Body of pancreas (tissue), 4 donors: Measurements from ENCODE around the gene EPHB2. TPM values are rescaled to one million over a fixed set of nuclear protein-coding genes. Genes with fewer than 3 reads are reported as not detected.

Experiments used
- ATAC-seq: fragments of 150-250 bp; one replicate; pipeline ENCODE4 v1.9.1; 2016
- DNase-seq, 4 donors: peaks; one replicate each; pipeline ENCODE4 v3.0.0-alpha.2; 2019
- H3K27ac ChIP-seq, 4 donors: fragments of 200-600 bp; sonication (generic); 1 replicate in 3 of 4; 2 replicates in 1 of 4; pipeline versions ENCODE4 v1.5.1 to v1.6.1; 2016 to 2019; ENCODE audit warnings: mild to moderate bottlenecking in 1 of 4, mixed read lengths in 1 of 4, moderate library complexity in 1 of 4
- H3K27me3 ChIP-seq, 2 donors: fragments of 200-600 bp; sonication (generic); one replicate each; pipeline ENCODE4 v1.6.0; 2016; ENCODE audit warnings: mild to moderate bottlenecking in 1 of 2
- H3K36me3 ChIP-seq, 2 donors: fragments of 200-600 bp; sonication (generic); replicated peaks in 1 of 2; 2 replicates each; pipeline ENCODE4 v1.5.1; 2016; ENCODE audit warnings: low read depth in 2 of 2; ENCODE audit not compliant: insufficient read depth in 1 of 2
- H3K4me1 ChIP-seq: fragments of 200-600 bp; sonication (generic); one replicate; pipeline ENCODE4 v1.6.0; 2016
- H3K4me3 ChIP-seq, 2 donors: fragments of 200-600 bp; sonication (generic); 1 replicate in 1 of 2; 2 replicates in 1 of 2; pipeline ENCODE4 v1.5.1; 2016 to 2019
- H3K9me3 ChIP-seq, 3 donors: fragments of 200-600 bp; sonication (generic); 1 replicate in 2 of 3; 2 replicates in 1 of 3; pipeline ENCODE4 v1.5.1; 2016
- POLR2A ChIP-seq, 3 donors: fragments of 450-650 bp; IDR thresholded peaks; one replicate each; pipeline ENCODE4 v1.6.1; 2016; ENCODE audit warnings: antibody characterized with exemption in 3 of 3, mild to moderate bottlenecking in 2 of 3
- WGBS, 2 donors: methylation state at CpG; one replicate each; pipeline ENCODE4 v1.1.5; 2017; 5-methylcytosine and 5-hydroxymethylcytosine counted together
- intact Hi-C: fragments of 100-400 bp; cut with DNase I; formaldehyde crosslinking; loops from one replicate; pipeline ENCODE4 v1.15.1; 2023
- total RNA-seq, 2 donors: library from RNA; depleted of rRNA; stranded (reverse); fragments of >200 nt; gene quantifications; one replicate each; pipeline ENCODE4 v1.1.0, GENCODE V29; 2016
- TF ChIP-seq, protein P1 (sequence below), 7 experiments: fragments of 450-650 bp in 4 of 7; fragments of 200-600 bp in 3 of 7; sonication (generic) in 3 of 7; IDR thresholded peaks; one replicate each; pipeline ENCODE4 v1.5.1; 2016 to 2019; ENCODE audit warnings: antibody characterized with exemption in 7 of 7

Gene EPHB2
- total RNA-seq, 2 donors from 2014 or later = 2.9 to 7.9 TPM

DNA sequence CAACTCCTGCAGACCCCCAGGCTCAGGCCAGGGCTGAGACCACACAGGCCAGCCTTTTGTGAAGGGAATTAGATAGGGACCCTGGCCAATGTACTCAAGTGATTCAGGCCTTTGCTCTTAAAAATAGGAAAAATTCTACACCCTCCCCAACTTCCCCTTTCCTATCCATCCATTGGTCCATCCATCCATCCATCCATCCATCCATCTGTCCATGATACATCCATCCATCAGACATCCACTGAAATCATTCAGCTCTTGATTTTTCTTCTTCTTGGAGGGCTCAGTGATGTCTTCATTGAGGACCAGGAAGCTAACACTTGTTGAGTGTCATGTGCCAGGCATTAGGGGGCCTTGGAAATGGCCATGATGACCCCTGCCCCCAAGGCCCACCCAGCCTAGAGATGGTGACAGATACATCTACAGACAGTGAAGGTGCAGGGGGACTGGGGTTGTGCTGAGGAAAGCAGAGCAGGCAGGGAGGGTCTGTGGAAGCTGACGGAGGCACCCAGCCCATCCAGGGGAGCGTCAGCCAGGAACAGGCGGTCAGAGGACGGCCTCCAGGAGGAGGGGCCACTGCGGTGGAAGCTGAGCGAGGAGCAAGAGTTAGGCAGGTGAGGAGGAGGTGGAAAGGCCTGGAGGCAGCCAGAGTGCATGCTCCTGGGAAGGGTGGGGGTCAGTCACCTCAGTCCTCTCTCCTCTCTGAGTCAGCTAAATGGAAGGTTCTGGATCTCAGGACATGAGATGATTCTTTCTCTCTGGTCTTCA lies 81.9 kb downstream of the EPHB2 start:
- 80 to 90% methylated on average over 6 of the region's 6 CpGs for WGBS, 2 donors
- Histone ChIP-seq H3K4me3 (no peak overlapping the region), H3K4me1 (peaks cover 13% of the 10 kb centered on the region)

GRCh38 chr1:22793647-22794046 lies 83.0 kb downstream of the EPHB2 start:
- DNase-seq (no peak), ATAC-seq (no peak)
- Histone ChIP-seq H3K27ac (no peak overlapping the region), H3K4me3 (no peak overlapping the region), H3K36me3 (no peaks in the 10 kb centered on the region), H3K4me1 (peaks cover 13% of the 10 kb centered on the region), H3K27me3 (no peaks in the 10 kb centered on the region), H3K9me3 (no peaks in the 10 kb centered on the region)
- TF ChIP-seq, protein P1, sequence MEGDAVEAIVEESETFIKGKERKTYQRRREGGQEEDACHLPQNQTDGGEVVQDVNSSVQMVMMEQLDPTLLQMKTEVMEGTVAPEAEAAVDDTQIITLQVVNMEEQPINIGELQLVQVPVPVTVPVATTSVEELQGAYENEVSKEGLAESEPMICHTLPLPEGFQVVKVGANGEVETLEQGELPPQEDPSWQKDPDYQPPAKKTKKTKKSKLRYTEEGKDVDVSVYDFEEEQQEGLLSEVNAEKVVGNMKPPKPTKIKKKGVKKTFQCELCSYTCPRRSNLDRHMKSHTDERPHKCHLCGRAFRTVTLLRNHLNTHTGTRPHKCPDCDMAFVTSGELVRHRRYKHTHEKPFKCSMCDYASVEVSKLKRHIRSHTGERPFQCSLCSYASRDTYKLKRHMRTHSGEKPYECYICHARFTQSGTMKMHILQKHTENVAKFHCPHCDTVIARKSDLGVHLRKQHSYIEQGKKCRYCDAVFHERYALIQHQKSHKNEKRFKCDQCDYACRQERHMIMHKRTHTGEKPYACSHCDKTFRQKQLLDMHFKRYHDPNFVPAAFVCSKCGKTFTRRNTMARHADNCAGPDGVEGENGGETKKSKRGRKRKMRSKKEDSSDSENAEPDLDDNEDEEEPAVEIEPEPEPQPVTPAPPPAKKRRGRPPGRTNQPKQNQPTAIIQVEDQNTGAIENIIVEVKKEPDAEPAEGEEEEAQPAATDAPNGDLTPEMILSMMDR (IDR thresholded peaks at IDR 0.05) = no peak
- TF ChIP-seq POLR2A (IDR thresholded peaks at IDR 0.05) = no peak
- intact Hi-C loops = no loop called here
- 98% methylated on average over 3 of the region's 3 CpGs for WGBS, 2 donors

More for the DNA sequence above, 81.9 kb downstream of the EPHB2 start:
- no peak for TF ChIP-seq POLR2A (IDR thresholded peaks at IDR 0.05)
- TF ChIP-seq, protein P1 (IDR thresholded peaks at IDR 0.05) = no peak
- Histone ChIP-seq H3K9me3 (no peaks in the 10 kb centered on the region), H3K27ac (no peak overlapping the region), H3K36me3 (no peaks in the 10 kb centered on the region), H3K27me3 (no peaks in the 10 kb centered on the region)
- intact Hi-C loops = no loop called here
- DNase-seq (no peak), ATAC-seq (no peak)

- 53 to 59% methylated on average over 8 of the region's 8 CpGs for WGBS, 2 donors
- H3K4me1 ChIP-seq = peaks cover 13% of the 10 kb centered on the region
- DNase-seq (peak in 1 of 4 donors; percentile 14), ATAC-seq (no peak)
- H3K4me3 ChIP-seq = no peak overlapping the region
- H3K9me3 ChIP-seq = no peaks in the 10 kb centered on the region
- H3K27ac ChIP-seq = no peak overlapping the region
- no peaks in the 10 kb centered on the region for H3K27me3 ChIP-seq
- intact Hi-C loops = no loop called here
- H3K36me3 ChIP-seq = no peaks in the 10 kb centered on the region
- TF ChIP-seq POLR2A (IDR thresholded peaks at IDR 0.05) = no peak
- TF ChIP-seq, protein P1 (IDR thresholded peaks at IDR 0.05) = no peak
Observed at GRCh38 chr1:22794647-22795365, 84.2 kb downstream of the EPHB2 start.

DNA sequence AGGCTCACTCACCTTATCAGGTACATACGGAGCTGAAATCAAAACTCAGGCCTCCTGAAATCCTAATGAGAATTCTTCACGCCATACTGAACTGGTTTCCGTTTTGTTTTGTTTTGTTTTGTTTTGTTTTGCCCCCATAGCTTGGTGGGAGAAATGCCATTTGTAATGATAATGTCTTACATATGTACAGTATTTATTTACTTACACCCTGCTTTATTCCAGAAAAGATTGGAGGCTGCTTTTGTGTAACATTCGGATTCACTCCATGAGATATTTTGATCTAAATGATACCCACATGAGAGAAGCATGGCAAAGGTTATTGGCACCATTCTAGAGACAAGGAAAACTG lies 84.7 kb downstream of the EPHB2 start:
- no peaks in the 10 kb centered on the region for H3K27me3 ChIP-seq
- TF ChIP-seq, protein P1 (IDR thresholded peaks at IDR 0.05) = no peak
- TF ChIP-seq POLR2A (IDR thresholded peaks at IDR 0.05) = no peak
- no peaks in the 10 kb centered on the region for H3K36me3 ChIP-seq
- no peaks in the 10 kb centered on the region for H3K9me3 ChIP-seq
- intact Hi-C loops = no loop called here
- 44 to 63% methylated on average over 4 of the region's 4 CpGs for WGBS, 2 donors
- H3K4me3 ChIP-seq = no peak overlapping the region
- DNase-seq = no peak
- H3K27ac ChIP-seq = no peak overlapping the region
- no peak for ATAC-seq
- peaks cover 8% of the 10 kb centered on the region for H3K4me1 ChIP-seq
